HT-29 (cell line): Measurements from ENCODE around the gene PVR. TPM values are rescaled to one million over a fixed set of nuclear protein-coding genes. Genes with fewer than 3 reads are reported as not detected.
"Not testable (repeated sequence)": the region's sequence is repeated elsewhere in the genome, so short reads cannot be mapped to it uniquely, and the experiment has no call there.

Experiments
- DNase-seq: peaks from one replicate; pipeline ENCODE4 v3.0.0-alpha.2; 2015; ENCODE audit warnings: low spot score
- total RNA-seq: library from RNA; depleted of rRNA; stranded (reverse); fragments of >200 nt; shearing (Covaris generic); gene quantifications from 2 replicates; pipeline ENCODE4 v1.2.3, GENCODE V29; 2014

The PVR gene
- total RNA-seq, 1 experiment from 2014 or later, result 204 TPM

DNA sequence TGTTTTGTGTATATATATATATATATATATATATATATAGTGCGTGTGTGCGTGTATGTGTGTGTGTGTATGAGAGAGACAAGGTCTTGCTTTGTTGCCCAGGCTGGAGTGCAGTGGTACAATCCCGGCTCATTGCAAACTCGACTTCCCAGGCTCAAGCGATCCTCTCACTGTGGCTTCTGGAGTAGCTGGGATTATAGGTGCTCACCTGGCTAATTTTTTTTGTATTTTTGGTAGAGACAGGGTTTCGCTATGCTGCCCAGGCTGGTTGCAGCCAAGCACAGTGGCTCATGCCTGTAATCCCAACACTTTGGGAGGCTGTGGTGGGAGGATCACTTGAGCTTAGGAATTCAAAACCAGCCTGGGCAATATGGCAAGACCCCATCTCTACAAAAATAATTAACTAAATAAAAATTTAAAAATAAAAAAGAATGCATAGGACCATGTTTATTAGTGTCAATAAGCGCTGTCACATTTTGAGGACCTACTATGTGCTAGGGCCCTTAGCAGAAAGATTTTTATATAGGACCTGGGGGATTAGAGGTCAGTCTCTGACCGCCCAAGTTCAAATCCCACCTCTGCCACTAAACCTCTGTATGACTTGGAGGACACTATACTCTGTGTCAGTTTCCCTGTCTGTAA lies 1.8 kb downstream of the PVR start:
- DNase-seq, result no peak

DNA sequence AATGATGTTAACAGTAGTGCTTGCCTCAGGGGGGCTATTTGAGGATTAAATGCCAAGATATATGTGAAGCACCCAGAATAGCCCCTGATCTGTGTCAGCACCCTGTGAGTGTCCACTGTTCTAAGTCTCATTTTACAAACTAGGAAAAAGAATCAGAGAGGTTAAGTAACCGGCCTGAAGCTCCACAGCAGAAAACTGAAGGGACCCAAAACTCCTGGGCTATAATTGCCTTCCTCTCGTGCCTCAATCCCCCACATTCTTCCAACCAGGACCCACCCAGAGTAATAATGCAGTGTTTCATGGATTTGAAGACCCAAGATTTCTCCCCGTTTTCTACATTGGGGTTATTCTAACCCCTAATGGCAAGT lies 2.3 kb downstream of the PVR start:
- no peak for DNase-seq

DNA sequence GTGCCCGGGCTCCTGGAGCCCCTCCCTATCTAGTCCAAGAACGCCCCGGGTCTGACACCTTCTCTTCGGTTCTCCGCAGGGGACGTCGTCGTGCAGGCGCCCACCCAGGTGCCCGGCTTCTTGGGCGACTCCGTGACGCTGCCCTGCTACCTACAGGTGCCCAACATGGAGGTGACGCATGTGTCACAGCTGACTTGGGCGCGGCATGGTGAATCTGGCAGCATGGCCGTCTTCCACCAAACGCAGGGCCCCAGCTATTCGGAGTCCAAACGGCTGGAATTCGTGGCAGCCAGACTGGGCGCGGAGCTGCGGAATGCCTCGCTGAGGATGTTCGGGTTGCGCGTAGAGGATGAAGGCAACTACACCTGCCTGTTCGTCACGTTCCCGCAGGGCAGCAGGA lies 3.4 kb downstream of the PVR start:
- no peak for DNase-seq

DNA sequence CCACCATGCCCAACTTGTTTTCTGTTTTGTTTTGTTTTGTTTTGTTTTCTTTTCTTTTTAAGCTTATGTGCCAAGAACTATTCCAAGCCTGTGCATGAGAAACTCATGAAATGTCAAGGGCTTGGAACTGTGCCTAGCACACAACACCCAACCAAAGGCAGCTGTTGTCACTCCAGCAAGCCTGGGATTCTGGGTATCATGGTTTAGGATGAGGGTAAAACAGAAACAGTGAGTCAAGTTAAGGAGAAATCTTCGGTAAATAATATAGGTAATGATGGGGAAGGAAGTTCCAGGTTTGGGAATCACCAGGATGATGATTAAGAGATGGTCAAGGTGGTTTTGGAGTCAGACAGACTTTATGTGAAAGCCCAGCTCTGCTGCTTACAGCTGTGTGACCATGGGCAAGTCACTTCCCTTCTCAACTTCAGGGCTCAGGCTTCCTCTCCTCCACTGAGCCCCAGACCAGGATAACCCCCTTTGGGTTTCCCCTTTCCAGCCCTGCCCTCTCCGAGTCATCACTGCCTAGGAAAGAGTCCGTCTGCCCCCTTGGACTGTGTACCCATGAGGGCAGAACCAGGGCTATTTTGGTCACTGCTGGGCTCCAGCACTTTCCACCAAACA lies 5.0 kb downstream of the PVR start:
- DNase-seq, result no peak

DNA sequence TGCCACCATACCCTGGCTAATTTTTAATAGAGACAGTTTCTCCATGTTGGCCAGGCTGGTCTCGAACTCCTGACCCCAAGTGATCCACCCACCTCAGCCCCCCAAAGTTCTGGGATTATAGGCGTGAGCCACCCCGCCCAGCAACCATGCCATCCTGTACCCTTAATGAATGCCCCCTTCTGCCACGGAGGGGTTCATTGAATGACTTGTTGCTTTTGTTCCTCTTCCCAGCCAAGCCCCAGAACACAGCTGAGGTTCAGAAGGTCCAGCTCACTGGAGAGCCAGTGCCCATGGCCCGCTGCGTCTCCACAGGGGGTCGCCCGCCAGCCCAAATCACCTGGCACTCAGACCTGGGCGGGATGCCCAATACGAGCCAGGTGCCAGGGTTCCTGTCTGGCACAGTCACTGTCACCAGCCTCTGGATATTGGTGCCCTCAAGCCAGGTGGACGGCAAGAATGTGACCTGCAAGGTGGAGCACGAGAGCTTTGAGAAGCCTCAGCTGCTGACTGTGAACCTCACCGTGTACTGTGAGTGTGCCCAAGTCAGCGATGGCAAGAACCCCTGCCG lies 6.0 kb downstream of the PVR start:
- DNase-seq, result peak; percentile 1

DNA sequence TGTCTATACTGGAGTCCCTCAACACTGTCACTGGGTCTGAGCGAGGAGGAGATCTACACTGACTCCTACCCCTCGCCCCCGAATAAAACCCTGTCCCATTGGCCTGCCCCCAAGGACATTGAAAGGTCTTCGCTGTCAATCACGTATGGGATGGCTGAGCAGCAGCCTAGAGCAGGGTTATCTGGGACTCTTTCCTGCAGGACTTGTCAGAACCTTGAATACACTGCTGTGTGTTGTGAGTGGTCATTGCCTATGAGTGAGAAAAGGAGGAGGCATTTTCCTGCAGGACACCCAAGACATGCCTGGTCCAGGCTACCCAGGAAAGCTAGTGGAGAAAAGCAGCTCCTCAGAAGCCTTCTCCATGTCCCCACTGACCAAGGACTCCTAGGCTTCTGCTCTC lies 9.6 kb downstream of the PVR start:
- peak; percentile 19 for DNase-seq

DNA sequence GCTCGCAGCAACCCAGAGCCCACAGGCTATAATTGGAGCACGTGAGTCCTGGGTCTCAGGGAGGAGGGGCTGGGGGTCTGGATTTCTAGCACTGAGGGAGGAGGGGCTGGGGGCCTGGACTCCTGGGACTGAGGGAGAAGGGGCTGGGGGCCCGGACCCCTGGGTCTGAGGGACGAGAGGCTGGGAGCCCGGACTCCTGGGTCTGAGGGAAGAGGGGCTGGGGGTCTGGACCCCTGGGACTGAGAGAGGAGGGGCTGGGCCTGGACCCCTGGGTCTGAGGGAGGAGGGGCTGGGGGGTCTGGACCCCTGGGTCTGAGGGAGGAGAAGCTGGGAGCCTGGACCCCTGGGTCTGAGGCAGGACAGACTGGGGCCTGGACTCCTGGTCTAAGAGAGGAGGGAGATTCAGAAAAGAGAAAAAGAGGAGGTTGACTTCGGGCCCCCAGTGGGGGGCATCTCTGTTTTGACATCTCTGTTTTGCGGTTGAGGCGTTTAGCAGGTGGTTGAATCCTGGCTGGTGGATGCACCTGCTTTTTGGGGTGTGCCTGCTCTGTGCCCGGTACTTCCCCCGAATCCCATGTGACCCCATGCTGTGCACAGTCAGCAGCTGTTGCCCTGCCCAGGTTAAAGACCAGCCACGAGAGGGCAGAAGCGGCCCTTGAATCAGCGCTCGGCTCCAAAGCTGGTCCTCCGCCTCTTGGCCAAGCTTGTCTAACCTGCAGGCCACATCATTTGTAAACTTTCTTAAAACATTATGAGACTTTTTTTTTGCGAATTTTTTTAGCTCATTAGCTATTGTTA lies 10.5 kb downstream of the PVR start:
- peak; percentile 94 for DNase-seq

DNA sequence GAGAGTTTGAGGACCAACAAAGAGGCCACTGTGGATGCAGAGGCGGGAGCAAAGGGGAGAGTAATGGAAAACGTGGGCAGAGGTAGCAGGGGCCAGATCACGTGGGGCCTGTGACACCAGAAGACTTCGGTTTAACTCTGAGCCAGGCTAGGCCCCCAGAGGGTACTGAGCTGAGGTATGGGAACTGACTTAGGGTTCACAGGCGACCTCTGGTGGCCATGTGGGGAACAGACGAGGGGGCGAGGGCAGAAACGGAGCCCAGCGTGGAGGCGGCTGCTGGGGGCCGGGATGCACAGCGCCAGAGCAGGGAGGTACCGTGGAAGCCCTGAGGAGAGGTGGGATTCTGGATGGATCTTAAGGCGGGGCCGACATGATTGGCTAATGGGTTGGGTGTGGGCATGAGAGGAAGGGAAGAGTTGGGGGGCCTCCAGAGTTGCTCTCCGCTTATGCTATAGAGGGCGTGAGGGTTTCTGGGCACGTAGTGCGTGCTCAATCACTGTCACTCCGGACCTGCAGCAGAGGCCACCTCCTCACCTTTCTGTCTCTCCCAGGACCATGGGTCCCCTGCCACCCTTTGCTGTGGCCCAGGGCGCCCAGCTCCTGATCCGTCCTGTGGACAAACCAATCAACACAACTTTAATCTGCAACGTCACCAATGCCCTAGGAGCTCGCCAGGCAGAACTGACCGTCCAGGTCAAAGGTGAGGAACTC lies 13.7 kb downstream of the PVR start:
- peak; percentile 80 for DNase-seq

DNA sequence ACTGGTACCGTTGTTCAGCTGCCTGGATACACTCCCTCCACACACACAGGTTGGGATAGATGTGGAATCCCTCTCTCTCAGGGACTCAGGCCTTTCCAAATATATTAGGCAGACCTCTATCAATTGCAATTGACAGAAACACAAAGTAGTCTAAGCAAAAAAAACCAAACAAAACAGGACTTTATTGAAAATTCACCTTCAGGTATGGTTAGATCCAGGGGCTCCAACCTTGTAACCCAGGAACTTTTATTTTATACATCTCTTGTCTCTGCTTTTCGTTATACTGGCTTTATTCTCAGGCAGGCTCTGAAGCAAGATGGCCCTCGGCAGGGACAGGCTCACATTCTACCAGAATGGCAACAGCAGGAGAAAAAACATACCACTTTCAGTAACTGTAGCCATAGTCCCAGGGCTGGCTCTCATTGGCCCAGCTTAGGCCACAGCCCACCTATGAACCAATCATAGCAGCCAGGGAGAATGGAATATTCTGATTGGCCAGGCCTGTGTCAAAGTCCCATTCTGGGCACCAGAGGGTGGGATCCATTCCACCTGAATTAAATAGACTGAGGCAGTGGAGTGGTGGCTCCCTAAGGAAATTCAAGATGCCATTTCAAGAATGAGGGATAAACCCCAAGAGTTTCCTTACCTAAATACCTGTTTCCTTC lies 14.5 kb downstream of the PVR start:
- no peak for DNase-seq

DNA sequence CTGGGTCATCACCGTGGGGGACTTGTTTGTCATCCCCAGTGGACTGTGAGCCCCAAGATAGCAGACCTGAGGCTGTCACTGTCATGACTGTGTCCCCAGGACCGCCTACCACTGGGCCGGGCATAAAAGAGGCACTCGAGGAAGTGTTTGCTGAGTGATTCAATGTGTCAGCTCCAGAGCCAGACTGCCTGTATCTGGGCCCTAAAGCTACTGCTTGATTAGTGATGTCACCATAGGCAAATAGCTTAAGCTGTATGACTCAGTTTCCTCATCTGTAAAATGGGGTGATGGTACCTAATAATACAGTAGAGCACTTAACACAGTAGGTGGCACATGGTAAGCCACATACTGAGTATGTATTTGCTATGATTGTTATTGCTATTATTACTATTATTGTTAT lies 16.4 kb downstream of the PVR start:
- no peak for DNase-seq

DNA sequence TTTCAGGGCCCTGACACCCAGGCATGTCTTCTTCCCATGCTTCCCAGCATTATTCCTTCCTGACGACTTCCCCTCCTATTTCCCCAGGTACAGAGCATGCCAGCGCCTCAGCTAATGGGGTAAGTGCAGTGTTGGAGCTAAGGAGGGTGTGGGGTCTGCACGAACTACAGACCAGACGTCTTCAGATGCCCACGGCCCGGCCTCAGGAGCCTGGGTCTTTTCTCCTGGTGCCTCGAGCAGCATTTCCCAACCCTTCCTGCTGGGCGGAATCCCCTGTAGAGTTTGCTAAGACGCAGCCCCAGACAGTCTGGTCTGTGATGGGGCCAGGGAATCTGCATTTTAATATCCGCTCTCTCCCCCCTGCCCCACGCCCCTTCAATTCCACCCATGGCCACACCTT lies 17.5 kb downstream of the PVR start:
- no peak for DNase-seq

DNA sequence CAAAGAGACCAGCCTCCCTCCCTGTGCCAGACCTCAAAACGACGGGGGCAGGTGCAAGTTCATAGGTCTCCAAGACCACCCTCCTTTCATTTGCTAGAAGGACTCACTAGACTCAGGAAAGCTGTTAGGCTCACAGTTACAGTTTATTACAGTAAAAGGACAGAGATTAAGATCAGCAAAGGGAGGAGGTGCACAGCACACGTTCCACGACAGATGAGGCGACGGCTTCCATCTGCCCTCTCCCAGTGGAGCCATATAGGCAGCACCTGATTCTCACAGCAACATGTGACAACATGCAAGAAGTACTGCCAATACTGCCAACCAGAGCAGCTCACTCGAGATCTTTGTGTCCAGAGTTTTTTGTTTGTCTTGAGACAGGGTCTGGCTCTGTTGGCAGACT lies 18.2 kb downstream of the PVR start:
- no peak for DNase-seq

DNA sequence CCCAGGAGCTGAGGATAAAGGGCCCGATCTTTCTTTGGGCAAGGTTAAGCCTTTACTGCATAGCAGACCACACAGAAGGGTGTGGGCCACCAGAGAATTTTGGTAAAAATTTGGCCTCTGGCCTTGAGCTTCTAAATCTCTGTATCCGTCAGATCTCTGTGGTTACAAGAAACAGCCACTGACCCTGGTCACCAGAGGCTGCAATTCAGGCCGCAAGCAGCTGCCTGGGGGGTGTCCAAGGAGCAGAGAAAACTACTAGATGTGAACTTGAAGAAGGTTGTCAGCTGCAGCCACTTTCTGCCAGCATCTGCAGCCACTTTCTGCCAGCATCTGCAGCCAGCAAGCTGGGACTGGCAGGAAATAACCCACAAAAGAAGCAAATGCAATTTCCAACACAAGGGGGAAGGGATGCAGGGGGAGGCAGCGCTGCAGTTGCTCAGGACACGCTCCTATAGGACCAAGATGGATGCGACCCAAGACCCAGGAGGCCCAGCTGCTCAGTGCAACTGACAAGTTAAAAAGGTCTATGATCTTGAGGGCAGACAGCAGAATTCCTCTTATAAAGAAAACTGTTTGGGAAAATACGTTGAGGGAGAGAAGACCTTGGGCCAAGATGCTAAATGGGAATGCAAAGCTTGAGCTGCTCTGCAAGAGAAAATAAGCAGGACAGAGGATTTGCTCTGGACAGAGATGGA lies 19.1 kb downstream of the PVR start:
- DNase-seq, result no peak

DNA sequence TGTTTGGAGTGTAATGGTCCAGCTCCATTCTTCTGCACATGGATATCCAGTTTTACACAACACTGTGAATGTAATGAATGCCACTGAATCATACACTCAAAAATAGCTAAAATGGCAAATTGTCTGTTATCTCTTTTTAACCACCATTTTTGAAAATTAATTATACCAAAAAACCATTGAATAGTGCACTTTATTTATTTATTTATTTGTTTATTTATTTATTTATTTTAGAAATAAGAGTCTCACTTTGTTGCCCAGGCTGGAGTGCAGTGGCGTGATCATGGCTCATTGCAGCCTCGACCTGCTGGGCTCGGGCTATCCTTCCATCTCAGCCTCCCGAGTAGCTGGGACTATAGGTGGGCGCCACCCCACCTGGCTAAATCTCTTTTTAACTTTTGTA lies 20.3 kb downstream of the PVR start:
- DNase-seq, result no peak

DNA sequence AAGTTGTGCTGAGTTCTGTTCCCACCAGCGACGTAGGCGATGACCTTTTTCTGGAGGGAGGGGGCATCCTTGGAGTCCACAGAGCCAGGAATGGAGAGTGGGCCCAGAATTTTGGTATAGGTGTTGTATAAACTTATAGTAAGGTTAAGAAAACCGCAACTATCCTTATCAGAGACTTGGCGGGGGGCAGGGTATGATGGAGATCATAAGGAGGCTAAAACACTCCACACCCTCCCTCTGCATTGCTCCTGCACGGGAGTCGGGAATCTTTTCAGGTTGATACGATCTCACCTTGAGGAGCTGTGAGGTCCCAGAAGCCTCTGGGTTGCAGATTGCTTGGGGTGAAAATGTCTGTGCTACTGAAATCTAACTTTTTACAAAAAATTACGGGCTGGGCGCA lies 21.3 kb downstream of the PVR start:
- DNase-seq, result no peak

DNA sequence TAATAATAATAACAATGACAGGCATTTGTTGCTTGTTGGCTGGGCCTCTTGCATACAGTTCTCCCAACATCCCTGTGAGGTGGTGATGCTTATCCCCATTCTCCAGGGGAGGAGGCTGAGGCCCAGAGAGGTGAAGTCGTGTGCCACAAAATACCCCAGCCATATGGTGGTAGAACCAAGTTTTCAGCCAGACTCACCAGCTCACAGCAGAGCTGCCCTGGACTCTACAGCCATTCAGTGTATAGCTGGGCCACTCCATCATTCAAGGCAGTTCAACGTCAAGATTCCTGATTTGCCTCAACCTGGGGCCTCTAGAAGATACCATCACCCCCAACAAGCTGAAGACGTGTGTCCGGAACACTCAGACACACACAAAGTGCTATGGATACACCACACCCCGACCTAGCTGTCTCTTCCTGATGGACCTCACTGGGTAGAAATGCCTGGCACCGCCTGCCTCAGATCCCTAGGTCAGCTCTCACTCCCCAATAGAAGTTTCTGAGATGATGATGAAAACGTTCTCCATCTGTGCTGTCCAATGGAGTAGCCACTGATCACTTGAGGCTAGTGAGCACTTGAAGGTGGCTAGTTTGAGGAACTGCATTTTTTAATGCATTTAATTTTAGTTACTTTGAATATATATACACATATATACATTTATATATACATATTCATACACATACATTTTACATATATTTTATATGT lies 23.3 kb downstream of the PVR start:
- DNase-seq, result no peak

DNA sequence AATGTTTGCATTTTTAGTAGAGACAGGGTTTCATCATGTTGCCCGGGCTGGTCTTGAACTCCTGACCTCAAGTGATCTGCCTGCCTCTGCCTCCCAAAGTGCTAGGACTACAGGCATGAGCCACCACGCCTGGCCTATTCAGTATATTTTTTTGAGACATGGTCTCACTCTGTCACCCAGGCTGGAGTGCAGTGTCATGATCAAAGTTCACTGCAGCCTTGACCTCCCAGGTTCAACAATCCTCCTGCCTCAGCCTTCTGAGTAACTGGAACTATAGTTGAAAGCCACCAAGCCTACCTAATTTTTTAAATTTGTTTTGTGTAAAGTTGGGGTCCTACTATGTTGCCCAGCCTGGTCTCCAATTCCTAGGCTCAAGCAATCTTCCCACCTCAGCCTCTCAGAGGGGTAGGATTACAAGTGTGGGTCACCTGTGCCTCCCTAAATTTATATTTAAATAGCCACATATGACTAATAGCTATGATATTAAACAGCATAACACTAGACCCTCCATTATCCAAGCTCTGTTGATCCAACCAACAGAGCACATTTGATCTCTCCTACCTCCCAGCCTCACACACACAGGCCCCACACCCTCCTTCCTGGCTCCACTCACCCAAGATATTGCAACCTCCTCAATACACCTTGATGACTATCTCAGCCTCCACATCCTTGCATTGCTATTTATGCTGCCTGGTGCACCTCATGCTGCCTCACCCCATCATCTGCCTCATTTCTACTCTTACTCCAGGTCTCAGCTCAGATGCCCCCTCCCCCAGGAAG lies 25.5 kb downstream of the PVR start:
- DNase-seq, result no peak

DNA sequence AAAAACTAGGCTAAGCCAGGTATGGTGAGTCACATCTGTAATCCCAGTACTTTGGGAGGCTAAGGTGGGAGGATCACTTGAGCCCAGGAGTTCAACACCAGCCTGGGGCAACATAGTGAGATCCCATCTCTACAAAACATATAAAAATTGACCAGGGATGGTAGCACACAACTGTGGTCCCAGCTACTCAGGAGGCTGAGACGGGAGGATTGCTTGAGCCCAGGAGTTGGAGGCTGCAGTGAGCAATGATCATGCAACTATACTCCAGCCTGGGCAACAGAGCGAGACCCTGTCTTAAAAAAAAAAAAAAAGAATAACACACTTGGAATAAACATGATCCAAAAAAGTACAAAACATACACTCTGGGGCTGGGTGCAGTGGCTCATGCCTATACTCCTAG lies 26.3 kb downstream of the PVR start:
- not testable (repeated sequence) for DNase-seq

DNA sequence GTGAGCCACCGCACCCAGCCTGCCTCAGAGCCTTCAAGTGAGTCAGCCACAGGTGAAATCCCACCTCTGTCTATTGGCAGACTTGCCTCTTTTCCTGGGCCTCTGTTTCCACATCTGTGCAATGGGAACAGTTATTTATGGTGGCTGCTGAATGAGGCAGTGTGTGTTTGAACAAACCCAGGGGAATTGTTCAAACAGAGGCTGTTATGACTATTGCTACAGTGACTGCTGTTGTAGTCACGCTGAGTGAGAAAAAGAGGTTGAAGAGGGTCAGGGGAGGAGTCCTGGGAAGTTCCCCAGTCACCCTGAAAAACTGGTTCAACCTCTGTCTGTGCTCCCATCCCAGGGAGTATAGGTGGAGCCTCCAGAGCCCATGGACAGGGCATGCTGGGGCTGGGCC lies 27.7 kb downstream of the PVR start, which contains the start of gene CEACAM19:
CEACAM19 (plus strand) TSS at position 83 of the 400 bp plus-strand sequence. CDS start 450 bp downstream, outside the sequence.
- DNase-seq, result peak; percentile 80
